HG02885 (cell line): ENCODE data around the gene SSH2.

Experiments
- ATAC-seq: cut with Tn5 transposase; IDR thresholded peaks from one replicate; pipeline ENCODE4 v1.9.1; 2021; ENCODE audit warnings: mild to moderate bottlenecking; ENCODE audit not compliant: unreplicated experiment, poor library complexity

SSH2 gene

DNA sequence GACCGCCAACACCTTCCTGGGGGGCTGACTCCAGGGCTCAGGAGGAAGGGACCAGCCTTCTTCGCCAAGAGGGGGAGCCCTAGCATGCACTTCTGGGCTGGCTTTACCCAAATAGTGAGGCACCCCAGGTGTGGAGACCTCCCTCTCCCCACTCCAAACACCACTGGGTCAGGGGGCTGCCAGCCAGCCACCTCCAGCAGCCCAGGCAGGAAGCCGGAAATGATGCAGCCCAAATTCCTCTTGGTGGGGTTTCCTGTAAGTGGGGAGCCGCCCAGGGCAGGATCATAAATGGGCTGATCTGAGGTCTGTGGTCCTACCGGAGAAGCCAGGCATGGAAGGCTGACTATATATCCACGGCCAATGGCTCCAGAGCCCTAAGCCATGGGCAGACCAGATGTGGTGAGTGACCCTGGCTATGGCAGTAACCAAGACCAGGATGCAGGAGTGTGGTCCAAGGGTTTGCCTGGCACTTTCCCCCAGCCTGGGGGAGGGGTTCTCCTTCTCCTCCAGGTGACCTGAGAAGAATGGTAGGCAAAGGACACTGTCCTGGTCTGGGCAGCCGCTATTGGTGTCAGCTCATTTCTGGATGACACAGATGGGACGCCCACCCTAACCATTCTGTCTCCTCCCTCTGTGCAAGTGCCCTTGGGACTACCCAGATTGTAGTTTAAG lies 344.8 kb downstream of the SSH2 start:
- no peak for ATAC-seq

DNA sequence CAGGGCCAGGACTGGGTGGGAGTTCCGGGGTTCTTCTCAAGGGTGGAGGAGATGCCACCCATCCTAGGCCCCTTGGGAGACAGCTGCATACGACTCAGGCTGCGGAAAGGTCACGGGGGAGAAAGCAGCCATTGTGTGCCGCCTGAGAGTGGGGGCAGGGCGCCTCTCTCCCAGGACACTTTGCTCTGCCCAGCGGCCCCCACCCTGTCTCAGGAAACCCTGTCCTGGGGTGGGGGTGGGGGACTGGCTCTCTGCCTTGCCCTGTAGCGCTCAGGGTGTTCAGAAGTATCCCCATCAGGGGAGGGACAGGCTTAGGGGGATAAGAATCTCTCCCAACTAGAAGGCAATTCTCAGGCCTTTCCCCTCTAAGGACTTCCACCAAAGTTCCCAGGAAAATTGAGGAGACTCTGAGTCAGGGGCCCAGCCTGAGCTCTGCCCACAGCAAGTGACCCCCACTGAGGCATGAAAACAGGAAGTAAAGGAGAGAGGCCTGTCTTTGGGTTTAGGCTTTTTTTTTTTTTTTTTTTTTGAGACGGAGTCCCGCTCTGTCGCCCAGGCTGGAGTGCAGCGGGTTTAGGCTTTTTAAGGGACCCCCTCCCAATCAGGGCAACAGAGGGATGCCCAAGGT lies 345.5 kb downstream of the SSH2 start:
- ATAC-seq, result no peak

DNA sequence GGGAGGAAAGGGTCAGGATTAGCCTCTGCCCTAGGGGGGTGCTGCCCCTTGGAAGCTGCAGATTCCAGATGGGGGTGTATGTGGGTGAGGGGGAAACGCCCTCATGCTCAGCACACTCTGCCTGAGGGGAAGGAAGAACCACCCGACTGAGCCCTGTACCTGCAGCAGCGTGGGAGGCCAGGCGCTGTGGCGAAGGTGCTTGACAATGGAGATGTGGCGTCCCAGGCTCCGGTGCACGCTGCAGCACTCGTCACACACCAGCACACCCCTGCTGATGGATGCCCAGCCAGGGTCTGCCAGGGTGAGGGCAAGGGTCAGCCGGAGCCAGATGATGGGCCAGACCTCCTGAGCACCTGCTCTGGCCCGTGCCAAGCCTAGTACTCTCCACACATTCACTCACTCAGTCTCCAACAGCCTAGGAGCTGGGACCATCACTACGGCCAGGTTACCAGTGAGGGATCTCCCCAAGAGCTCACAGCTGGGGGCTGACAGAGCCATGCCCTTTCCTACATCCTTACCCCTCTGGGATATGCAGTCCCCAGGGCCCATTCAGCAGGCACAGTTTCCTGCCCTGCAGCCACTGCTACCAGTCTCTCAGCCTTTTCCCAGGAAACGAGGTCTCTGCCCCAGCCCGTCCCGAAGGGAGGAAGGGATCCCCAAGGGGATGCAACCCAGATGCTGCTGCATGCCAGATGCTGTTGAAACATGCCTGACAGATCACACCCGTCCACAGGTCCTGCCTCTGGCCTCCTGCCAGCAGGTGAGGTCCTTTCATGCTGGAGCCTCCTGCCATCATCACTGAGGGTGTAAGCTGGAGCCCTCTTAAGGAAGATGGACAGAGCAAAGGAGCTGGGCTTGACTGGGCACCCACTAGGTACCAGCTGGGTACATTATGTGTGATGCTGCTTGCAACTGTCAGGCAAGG lies 346.4 kb downstream of the SSH2 start:
- no peak for ATAC-seq

DNA sequence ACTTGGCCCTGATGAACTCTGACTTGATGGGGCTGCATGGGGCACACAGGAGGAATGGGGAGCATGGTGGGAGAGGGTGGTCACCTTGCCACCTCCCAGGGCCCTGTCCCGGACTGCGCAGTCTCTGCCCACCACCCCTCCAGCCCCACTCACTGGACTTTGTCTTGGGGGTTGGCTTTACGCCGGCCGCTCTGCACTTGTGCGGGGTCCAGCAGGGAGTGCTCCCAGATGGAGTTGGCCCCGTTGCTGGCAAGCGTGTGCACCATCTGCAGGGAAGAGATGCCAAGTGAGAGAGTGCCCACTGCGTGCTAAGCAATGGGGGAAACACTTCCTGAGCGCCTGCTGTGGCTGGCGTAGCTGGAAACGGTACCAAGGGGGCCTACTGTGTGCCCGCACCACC lies 347.3 kb downstream of the SSH2 start:
- ATAC-seq, result no peak

DNA sequence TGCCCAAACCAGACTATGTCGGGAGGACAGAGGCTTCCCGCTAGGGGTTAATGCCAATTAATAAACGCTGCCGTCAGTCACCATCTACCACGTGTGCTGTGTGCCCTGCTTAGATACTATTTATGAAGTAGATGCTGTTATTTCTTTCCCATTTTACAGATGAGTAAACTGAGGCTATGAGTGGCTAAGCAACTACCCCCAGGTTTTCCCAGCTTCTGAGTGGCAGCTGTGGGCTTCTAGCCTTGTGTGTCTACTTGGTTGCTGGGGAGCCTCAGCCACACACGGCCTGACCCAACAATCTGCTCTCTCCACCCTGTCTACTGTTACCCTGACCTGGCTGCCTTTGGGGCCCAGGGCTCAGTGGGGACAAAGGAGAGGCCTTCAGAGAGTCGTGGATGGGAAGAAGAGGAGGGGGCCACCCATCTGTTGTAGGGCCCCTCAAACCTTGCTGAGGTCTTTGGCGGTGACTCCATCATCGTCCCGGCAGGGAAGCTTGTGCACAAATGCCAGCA lies 347.7 kb downstream of the SSH2 start:
- ATAC-seq, result no peak

DNA sequence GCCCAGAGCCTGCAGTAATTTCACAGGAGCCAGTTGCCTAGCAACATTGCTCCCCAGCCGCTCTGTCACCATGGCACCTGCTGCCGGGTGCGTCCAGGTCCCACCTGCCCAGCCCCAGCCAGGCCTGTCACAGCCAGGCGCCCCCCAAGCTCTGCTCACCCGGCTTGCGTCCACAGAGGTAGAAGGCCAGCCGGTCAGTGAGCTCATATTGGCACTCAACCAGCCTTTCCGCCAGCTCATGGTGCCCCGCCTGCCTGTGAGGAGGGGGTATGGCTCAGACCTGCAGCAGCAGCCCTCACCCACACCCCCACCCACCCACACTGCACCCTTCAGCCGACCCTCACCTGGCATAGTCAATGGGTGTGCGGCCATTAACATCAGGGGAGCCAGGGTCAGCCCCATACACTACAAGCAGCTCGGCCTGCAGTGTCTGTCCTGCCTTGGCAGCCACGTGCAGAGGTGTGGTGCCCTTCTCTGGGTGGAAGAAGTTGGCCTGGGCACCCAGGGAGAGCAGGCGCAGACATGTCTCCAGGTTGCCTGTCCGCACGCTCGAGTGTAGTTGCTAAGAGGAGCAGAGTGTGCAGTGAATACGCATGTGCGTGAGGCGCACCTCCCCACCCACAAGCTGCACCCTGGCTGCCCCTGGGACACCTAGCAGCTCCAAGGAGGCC lies 348.3 kb downstream of the SSH2 start:
- no peak for ATAC-seq

DNA sequence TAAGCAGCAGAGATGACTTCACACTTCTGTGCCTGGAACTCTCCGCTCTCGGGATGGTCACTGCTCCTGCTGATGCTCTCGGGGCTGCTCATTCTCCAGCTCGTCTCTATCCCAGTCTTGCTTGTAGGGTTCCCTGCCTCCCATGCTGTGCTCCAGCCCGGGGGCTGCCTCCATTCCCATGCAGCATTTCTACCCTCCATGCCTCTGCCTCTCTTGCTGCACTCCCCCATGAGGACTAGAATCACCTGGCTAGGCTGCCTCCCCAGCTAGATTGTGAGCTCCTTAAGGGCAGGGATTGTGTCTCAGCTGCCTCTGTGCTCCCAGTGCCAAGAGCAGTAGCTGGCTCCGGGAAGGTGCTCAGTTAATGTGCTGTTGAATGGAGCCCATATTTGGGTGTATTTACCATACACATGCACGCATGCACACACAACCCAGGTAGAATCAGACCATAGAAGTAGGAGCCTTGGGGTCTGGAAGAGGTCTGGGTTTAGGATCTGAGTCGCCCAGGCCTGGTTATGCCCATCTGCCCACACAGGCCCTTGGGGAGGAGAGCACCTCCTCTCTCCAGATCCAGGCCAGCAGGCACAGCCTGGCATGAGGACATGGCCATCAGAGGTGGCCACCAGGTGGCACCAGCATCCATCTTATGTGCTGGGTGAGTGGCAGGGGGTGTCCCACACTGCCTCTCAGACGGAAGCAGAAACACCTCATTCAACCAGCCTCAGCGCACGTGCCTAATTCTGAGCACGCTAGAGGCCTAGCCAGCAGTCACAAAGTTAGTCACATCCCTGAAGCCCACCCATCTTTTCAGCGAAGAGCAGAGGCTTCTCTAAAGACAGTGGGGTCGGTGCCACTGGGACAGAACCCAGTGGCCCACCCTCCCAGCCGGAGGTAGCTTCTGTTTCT lies 349.9 kb downstream of the SSH2 start:
- peak; percentile 80 for ATAC-seq

DNA sequence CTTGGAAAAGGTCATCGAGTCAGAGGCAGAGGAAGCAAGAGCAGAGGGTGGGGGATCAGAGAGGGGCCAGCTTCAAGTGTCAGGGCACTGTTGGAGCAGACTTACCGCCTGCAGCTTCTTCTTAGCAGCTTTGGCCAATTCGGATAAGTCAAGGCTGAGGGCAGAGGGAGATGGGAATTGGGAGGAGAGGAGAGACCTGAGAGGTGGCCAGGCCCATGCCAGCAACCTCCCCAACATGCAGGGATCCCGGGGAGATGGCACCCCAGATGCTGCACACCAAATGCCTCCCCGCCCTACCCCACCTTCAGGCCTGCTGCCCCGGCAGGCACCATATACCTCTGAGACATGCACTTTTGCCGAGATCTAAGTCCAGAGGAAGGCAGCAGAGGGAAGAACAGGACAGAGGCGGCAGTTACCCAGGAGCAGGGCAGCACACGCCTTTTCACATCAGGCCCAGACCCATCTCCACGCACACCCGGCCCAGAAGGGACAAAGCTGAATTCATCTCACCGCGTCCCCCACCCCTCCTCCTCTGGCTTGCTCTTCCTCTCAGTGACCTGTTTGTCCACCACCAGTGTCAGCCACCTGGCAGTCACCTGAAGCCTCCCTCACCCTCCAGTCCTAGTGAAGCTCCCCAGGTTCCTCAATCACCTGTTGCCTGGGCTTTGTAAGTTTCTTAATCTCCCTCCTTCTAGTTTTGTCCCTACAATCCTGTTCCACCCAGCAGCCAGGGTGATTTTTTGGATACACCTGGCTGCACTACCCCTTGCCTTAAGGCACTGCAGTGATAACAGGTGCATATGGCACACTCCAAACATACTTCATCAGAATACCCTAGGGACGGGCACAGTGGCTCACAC lies 351.2 kb downstream of the SSH2 start:
- ATAC-seq, result no peak

DNA sequence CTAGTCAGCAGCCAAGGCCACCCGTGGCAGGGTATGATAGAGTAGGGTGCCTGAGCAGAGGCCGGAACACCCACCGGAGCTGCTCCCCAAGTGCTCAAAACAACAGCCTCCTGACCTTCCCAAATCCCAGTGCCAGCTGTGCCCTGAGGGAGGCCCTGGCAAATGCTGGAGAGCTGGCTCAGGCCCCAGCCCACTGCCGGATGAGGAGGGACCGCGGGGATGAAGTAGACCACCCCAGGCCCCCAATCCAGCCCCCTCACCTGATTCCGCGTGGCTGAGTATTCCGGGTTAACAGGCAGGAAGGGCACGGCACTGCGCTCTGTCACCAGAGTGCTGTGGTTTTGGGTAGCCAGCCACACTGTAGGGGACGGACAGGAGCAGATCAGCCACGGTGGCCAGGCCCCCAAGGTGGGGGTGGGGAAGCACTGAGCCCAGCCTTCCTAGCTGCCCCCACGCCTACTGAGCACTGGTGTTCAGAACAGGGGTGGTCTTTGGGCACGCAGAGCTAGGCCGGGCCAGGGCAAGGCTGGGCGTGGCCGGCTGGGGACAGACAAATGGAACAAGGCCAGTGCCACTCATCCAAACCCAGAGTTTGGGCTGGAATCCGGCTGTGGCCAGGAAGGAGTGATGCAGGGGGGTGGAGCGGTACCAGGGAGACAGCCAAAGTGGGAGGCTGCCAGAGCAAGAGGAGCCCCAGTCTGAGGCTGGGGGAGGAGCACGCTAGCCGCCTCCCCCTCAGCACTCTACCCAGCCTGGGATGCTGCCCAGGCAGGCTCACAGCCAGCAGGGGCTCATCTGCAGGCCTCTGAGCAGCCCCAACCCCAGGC lies 352.4 kb downstream of the SSH2 start:
- ATAC-seq, result no peak

DNA sequence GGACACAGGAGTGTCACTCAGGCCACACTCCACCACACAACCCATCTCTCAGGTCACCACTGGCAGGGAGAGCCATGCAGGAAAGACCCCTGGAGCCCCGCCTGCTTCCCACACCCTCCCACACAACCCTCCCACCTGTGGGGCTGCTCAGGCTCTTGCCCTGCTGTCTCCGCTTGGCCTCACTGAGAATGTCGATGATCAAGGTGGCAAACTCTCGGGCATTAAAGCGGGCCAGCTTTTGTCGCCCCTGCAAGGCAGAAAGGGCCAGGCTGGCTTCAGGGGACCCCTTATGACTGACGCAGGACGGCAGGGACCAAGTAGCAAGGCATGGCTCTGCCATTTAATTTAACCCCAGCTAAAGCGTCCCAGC lies 353.0 kb downstream of the SSH2 start:
- no peak for ATAC-seq

DNA sequence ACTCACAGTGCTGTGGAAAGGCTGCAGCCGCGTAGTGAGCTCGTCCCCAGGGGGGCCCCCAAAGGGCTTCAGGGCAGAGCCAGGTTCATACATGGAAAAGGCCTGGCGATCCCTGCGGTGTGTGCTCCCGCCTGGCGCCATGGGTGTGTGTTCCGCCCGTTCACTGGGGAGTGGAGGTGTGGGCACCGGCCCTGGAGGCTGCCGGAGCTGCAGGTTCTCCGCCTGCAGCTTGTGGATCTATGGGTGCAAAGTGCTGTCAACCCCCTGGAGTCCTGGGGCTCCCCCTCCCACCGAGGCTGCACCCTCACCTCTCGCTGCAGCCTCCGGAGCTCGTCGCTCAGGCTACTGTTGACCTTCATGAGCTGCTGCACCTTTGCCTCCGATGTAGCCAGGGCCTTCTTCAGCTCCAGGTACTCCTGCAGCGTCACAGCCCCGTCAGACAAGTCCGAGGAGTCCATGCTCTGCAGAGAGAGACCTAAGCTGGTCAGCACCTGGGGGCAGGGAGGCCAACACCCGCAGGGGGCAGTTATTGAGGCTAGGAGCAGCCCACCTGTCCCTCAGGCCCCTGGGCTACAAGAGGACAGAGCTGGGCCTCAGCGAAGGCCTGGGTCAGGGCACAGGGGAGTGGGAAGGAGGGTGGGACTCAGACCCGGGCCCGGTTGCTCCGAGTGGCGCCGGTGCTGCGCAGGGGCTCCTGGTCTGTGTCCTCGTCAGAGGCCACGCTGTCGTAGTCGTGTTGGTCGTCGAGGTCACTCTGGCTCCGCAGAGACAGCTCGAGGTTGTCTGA lies 353.6 kb downstream of the SSH2 start:
- ATAC-seq, result no peak
